Vagina (tissue), 2 donors: ENCODE data around the gene COL1A2.

Experiments
- POLR2A ChIP-seq, 2 donors: fragments of 450-650 bp; IDR thresholded peaks; one replicate each; pipeline ENCODE4 v1.6.1; 2017; ENCODE audit warnings: antibody characterized with exemption in 2 of 2, mild to moderate bottlenecking in 2 of 2, moderate library complexity in 2 of 2
- TF ChIP-seq, protein P1 (sequence below), 3 experiments: fragments of 450-650 bp in 2 of 3; fragments of 200-600 bp in 1 of 3; sonication (generic) in 1 of 3; IDR thresholded peaks; one replicate each; pipeline ENCODE4 v1.5.1; 2017 to 2019; ENCODE audit warnings: antibody characterized with exemption in 3 of 3, mild to moderate bottlenecking in 2 of 3, moderate library complexity in 2 of 3

DNA sequence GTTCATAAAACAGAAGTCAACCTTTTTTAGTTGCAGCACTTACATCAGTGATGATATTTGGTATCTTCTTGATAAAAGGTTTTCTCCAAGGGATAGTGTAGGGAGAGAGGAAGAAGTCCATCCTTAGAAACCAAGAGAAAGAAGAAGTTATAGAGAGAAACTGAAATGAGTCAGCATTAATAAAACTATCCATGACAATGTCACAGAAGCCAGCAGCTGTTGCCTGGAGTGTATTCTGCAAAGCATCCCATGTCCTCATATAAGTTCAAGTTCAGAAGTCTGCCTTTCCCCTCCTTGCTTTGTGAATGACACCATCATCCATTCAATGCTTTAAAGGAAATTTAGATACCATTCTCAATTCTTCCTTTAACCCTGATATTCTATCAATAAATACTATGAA lies 14.4 kb upstream of the COL1A2 start:
- TF ChIP-seq, protein P1, sequence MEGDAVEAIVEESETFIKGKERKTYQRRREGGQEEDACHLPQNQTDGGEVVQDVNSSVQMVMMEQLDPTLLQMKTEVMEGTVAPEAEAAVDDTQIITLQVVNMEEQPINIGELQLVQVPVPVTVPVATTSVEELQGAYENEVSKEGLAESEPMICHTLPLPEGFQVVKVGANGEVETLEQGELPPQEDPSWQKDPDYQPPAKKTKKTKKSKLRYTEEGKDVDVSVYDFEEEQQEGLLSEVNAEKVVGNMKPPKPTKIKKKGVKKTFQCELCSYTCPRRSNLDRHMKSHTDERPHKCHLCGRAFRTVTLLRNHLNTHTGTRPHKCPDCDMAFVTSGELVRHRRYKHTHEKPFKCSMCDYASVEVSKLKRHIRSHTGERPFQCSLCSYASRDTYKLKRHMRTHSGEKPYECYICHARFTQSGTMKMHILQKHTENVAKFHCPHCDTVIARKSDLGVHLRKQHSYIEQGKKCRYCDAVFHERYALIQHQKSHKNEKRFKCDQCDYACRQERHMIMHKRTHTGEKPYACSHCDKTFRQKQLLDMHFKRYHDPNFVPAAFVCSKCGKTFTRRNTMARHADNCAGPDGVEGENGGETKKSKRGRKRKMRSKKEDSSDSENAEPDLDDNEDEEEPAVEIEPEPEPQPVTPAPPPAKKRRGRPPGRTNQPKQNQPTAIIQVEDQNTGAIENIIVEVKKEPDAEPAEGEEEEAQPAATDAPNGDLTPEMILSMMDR (IDR thresholded peaks at IDR 0.05) = no peak
- TF ChIP-seq POLR2A (IDR thresholded peaks at IDR 0.05) = no peak
